Neural cell (in vitro differentiated cells): ENCODE data around the gene RPL14. TPM values are rescaled to one million over a fixed set of nuclear protein-coding genes. Genes with fewer than 3 reads are reported as not detected.

Source experiments
- H2AFZ ChIP-seq: fragments of 200-600, 300-800 bp; sonication (generic), shearing (Covaris generic); 2 replicates; pipeline ENCODE4 v1.6.0; 2014; ENCODE audit warnings: low read depth, mild to moderate bottlenecking, antibody characterized with exemption, low read length, moderate library complexity
- H3F3A ChIP-seq: fragments of 200-600 bp; shearing (Covaris generic); 2 replicates; pipeline ENCODE4 v1.6.1; 2016; ENCODE audit warnings: mild to moderate bottlenecking, moderate library complexity, mixed read lengths, antibody characterized with exemption, low read length; ENCODE audit not compliant: insufficient read depth, poor library complexity, severe bottlenecking
- H3K27ac ChIP-seq: fragments of 200-600, 300-800 bp; sonication (generic), shearing (Covaris generic); 2 replicates; pipeline ENCODE4 v1.5.1; 2014; ENCODE audit warnings: mild to moderate bottlenecking, low read length, moderate library complexity
- H3K27me3 ChIP-seq: fragments of 300-800, 200-600 bp; sonication (generic), shearing (Covaris generic); 2 replicates; pipeline ENCODE4 v1.6.0; 2014; ENCODE audit warnings: mild to moderate bottlenecking, low read depth, low read length, moderate library complexity; ENCODE audit not compliant: insufficient read depth
- H3K36me3 ChIP-seq: fragments of 300-800, 200-600 bp; sonication (generic), shearing (Covaris generic); 2 replicates; pipeline ENCODE4 v1.5.1; 2014; ENCODE audit warnings: mild to moderate bottlenecking, antibody characterized with exemption, low read length, moderate library complexity; ENCODE audit not compliant: insufficient read depth
- H3K4me2 ChIP-seq: fragments of 300-800, 200-600 bp; sonication (generic), shearing (Covaris generic); 2 replicates; pipeline ENCODE4 v1.6.0; 2014; ENCODE audit warnings: mild to moderate bottlenecking, low read length
- H3K4me3 ChIP-seq: fragments of 300-800, 200-600 bp; sonication (generic), shearing (Covaris generic); 2 replicates; pipeline ENCODE4 v1.5.1; 2014; ENCODE audit warnings: mild to moderate bottlenecking, low read length, moderate library complexity
- H3K79me2 ChIP-seq: fragments of 200-600 bp; shearing (Covaris generic); replicated peaks from 2 replicates; pipeline ENCODE4 v1.6.0; 2014; ENCODE audit warnings: mild to moderate bottlenecking, low read length, moderate library complexity; ENCODE audit not compliant: insufficient read depth
- H3K9ac ChIP-seq: fragments of 300-800, 200-600 bp; sonication (generic), shearing (Covaris generic); 2 replicates; pipeline ENCODE4 v1.6.1; 2016; ENCODE audit warnings: mild to moderate bottlenecking, low read length, mixed read lengths
- H3K9me2 ChIP-seq: fragments of 200-600 bp; shearing (Covaris generic); 2 replicates; pipeline ENCODE4 v1.6.1; 2016; ENCODE audit warnings: mild to moderate bottlenecking, low read length, mixed read lengths; ENCODE audit not compliant: insufficient read depth
- H3K9me3 ChIP-seq: fragments of 200-600, 300-800 bp; sonication (generic), shearing (Covaris generic); 2 replicates; pipeline ENCODE4 v1.6.1; 2016; ENCODE audit warnings: mild to moderate bottlenecking, mixed run types, low read length, moderate library complexity, mixed read lengths
- H4K20me1 ChIP-seq: fragments of 200-600 bp; shearing (Covaris generic); 2 replicates; pipeline ENCODE4 v1.6.1; 2016; ENCODE audit warnings: mild to moderate bottlenecking, mixed run types; ENCODE audit not compliant: insufficient read depth
- EP300 ChIP-seq: fragments of 450-650 bp; conservative IDR thresholded peaks from 2 replicates; pipeline ENCODE4 v1.6.1; 2014; ENCODE audit warnings: antibody characterized with exemption, mild to moderate bottlenecking, moderate library complexity; ENCODE audit not compliant: poor library complexity, severe bottlenecking
- EZH2 ChIP-seq: fragments of 200-600, 300-800 bp; shearing (Covaris generic), sonication (generic); IDR thresholded peaks from 2 replicates; pipeline ENCODE4 v1.6.1; 2014; ENCODE audit warnings: antibody characterized with exemption, low read length, borderline replicate concordance, mild to moderate bottlenecking; ENCODE audit not compliant: insufficient read depth, poor library complexity, severe bottlenecking
- MXI1 ChIP-seq: fragments of 450-650 bp; conservative IDR thresholded peaks from 2 replicates; pipeline ENCODE4 v1.6.1; 2014; ENCODE audit warnings: antibody characterized with exemption, mild to moderate bottlenecking; ENCODE audit not compliant: poor library complexity, severe bottlenecking
- POLR2AphosphoS5 ChIP-seq: IDR thresholded peaks from 2 replicates; pipeline ENCODE4 v1.6.1; 2012
- RAD21 ChIP-seq: fragments of 450-650 bp; conservative IDR thresholded peaks from 2 replicates; pipeline ENCODE4 v1.6.1; 2014; ENCODE audit warnings: antibody characterized with exemption, mild to moderate bottlenecking, moderate library complexity
- SMC3 ChIP-seq: fragments of 450-650 bp; conservative IDR thresholded peaks from 2 replicates; pipeline ENCODE4 v1.6.1; 2014; ENCODE audit warnings: antibody characterized with exemption, mild to moderate bottlenecking, moderate library complexity; ENCODE audit not compliant: poor library complexity
- TAF1 ChIP-seq: IDR thresholded peaks from 2 replicates; pipeline ENCODE4 v1.6.1; 2012; ENCODE audit warnings: low read depth
- polyA plus RNA-seq: library from polyadenylated mRNA; depleted of rRNA; stranded (reverse); fragments of >200 nt; gene quantifications from 2 replicates; pipeline ENCODE4 v1.2.3, GENCODE V29; 2014
- TF ChIP-seq, protein P1 (sequence below): fragments of 450-650 bp; IDR thresholded peaks from 2 replicates; pipeline ENCODE4 v1.5.1; 2014; ENCODE audit warnings: antibody characterized with exemption, mild to moderate bottlenecking, moderate library complexity; ENCODE audit not compliant: poor library complexity, severe bottlenecking
- TF ChIP-seq, protein P2 (sequence below): IDR thresholded peaks from 2 replicates; pipeline ENCODE4 v1.6.1; 2012; ENCODE audit warnings: borderline replicate concordance

The RPL14 gene
- polyA plus RNA-seq, 1 donor from 2014 or later: 273 TPM

DNA sequence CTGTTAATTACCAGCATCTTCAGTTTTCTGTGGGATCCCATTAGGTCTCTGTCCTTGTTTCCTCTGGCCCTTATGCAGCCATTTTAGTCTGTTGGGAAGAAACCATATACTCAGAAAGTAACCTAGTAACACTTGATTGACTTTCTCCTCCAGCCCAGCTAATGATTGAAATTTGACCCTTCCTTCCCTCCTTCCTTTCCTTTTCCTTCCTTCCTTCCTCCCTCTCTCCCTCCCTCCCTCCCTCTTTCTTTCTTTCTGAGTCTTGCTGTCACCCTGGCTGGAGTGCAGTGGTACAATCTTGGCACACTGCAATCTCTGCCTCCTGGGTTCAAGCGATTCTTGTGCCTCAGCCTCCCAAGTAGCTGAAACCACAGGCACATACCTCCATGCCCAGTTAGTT is 42.8 kb downstream of the RPL14 start:
- H3K9me3 ChIP-seq: no peaks in the 10 kb centered on the region
- H4K20me1 ChIP-seq: no peaks in the 10 kb centered on the region
- no peak overlapping the region for H3K4me2 ChIP-seq
- H3F3A ChIP-seq: no peaks in the 10 kb centered on the region
- no peaks in the 10 kb centered on the region for H3K27me3 ChIP-seq
- H3K4me3 ChIP-seq: no peak overlapping the region
- no peak overlapping the region for H2AFZ ChIP-seq
- TF ChIP-seq RAD21 (no peak), MXI1 (no peak), POLR2AphosphoS5 (no peak), SMC3 (no peak), TAF1 (no peak), EP300 (no peak), EZH2 (no peak)
- TF ChIP-seq, protein P1, sequence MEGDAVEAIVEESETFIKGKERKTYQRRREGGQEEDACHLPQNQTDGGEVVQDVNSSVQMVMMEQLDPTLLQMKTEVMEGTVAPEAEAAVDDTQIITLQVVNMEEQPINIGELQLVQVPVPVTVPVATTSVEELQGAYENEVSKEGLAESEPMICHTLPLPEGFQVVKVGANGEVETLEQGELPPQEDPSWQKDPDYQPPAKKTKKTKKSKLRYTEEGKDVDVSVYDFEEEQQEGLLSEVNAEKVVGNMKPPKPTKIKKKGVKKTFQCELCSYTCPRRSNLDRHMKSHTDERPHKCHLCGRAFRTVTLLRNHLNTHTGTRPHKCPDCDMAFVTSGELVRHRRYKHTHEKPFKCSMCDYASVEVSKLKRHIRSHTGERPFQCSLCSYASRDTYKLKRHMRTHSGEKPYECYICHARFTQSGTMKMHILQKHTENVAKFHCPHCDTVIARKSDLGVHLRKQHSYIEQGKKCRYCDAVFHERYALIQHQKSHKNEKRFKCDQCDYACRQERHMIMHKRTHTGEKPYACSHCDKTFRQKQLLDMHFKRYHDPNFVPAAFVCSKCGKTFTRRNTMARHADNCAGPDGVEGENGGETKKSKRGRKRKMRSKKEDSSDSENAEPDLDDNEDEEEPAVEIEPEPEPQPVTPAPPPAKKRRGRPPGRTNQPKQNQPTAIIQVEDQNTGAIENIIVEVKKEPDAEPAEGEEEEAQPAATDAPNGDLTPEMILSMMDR: no peak
- TF ChIP-seq, protein P2, sequence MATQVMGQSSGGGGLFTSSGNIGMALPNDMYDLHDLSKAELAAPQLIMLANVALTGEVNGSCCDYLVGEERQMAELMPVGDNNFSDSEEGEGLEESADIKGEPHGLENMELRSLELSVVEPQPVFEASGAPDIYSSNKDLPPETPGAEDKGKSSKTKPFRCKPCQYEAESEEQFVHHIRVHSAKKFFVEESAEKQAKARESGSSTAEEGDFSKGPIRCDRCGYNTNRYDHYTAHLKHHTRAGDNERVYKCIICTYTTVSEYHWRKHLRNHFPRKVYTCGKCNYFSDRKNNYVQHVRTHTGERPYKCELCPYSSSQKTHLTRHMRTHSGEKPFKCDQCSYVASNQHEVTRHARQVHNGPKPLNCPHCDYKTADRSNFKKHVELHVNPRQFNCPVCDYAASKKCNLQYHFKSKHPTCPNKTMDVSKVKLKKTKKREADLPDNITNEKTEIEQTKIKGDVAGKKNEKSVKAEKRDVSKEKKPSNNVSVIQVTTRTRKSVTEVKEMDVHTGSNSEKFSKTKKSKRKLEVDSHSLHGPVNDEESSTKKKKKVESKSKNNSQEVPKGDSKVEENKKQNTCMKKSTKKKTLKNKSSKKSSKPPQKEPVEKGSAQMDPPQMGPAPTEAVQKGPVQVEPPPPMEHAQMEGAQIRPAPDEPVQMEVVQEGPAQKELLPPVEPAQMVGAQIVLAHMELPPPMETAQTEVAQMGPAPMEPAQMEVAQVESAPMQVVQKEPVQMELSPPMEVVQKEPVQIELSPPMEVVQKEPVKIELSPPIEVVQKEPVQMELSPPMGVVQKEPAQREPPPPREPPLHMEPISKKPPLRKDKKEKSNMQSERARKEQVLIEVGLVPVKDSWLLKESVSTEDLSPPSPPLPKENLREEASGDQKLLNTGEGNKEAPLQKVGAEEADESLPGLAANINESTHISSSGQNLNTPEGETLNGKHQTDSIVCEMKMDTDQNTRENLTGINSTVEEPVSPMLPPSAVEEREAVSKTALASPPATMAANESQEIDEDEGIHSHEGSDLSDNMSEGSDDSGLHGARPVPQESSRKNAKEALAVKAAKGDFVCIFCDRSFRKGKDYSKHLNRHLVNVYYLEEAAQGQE: no peak
- H3K9me2 ChIP-seq: no peaks in the 10 kb centered on the region
- no peak overlapping the region for H3K27ac ChIP-seq
- no peak overlapping the region for H3K9ac ChIP-seq
- no peaks in the 10 kb centered on the region for H3K79me2 ChIP-seq
- no peaks in the 10 kb centered on the region for H3K36me3 ChIP-seq

DNA sequence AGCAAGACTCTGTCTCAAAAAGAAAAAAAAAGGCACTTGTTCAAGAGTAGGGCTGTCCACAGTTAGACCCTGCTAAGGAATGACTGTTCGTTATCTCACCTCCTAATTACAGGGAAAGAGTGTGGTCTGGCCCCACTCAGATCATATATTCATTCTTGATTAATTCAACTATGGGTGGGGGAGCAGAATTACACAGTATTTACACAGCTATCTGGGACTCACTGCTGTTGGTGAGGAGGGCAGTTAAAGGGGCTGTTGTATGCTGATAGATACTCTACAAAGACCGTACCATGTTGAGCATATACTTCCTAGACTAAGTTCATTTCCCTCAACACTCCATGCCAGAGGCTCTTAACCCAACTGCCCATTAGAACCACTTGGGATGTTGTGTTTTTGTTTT is 44.9 kb downstream of the RPL14 start:
- H3K4me2 ChIP-seq: no peak overlapping the region
- no peaks in the 10 kb centered on the region for H3K27me3 ChIP-seq
- H2AFZ ChIP-seq: no peak overlapping the region
- no peak overlapping the region for H3K9ac ChIP-seq
- H3K9me3 ChIP-seq: no peaks in the 10 kb centered on the region
- no peak overlapping the region for H3K27ac ChIP-seq
- H3K36me3 ChIP-seq: no peaks in the 10 kb centered on the region
- H4K20me1 ChIP-seq: no peaks in the 10 kb centered on the region
- no peaks in the 10 kb centered on the region for H3F3A ChIP-seq
- no peaks in the 10 kb centered on the region for H3K9me2 ChIP-seq
- TF ChIP-seq POLR2AphosphoS5: no peak
- TF ChIP-seq, protein P1: no peak
- no peak for TF ChIP-seq RAD21
- TF ChIP-seq, protein P2: no peak
- TF ChIP-seq EP300: no peak
- no peak for TF ChIP-seq EZH2
- TF ChIP-seq SMC3: no peak
- no peak for TF ChIP-seq MXI1
- TF ChIP-seq TAF1: no peak
- H3K4me3 ChIP-seq: no peak overlapping the region
- H3K79me2 ChIP-seq: peaks cover 4% of the 10 kb centered on the region
